NK-92 (cell line): ENCODE measurements around the gene TRUB1.
"Not testable (repeated sequence)": the region's sequence is repeated elsewhere in the genome, so short reads cannot be mapped to it uniquely, and the experiment has no call there.

Experiments used
- DNase-seq: peaks from one replicate; lab custom pipeline; 2025; ENCODE audit not compliant: unreplicated experiment; lab: John Stamatoyannopoulos, UW

Gene TRUB1

DNA sequence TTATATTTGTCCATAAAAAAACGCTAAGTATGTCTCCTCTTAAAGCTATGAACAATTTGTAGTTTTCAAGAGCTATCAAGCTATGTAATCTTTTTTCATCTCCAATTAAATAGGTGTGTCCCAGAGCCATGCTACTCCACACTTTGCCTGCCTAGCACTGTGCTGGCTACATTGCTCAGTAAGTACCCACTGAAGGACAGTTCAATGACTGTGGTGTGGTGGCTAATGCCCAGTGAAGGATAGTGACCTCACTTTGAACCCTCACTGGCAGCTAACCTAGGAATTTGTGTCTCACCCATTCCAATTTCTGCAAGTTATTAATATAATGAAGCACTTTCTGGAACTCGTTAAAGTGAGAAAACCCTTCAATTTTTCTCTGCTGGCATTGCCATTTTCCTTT, 14.4 kb upstream of the TRUB1 start:
- DNase-seq: no peak

- no peak for DNase-seq
Observed at GRCh38 chr10:114925587-114926586, 12.1 kb upstream of the TRUB1 start.

GRCh38 chr10:114928818-114929217, 9.2 kb upstream of the TRUB1 start:
- no peak for DNase-seq

GRCh38 chr10:114930320-114930719, 7.7 kb upstream of the TRUB1 start:
- DNase-seq: no peak

DNA sequence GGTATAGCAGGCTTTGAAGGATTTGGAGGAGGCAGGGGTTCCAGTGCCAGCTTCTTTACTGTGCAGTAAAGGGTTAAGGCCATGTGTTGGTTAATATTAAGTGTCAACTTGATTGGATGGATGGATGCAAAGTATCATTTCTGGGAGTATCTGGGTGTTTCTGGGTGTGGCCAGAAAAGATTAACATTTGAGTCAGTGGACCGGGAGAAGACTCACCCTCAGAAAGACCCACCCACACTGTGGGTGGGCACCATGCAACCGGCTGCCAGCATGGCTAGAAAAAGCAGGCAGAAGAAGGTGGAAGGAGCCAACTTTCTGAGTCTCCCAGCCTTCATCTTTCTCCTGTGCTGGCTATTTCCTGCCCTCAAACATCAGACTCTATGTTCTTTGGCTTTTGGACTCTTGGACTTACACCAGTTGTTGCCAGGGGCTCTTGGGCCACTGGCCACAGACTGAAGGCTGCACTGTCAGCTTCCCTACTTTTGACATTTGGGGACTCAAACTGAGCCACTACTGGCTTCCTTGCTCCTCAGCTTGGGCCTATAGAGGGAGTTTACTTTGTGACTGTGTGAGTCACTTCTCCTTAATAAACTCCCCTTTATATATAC, 6.8 kb upstream of the TRUB1 start:
- no peak for DNase-seq

- no peak for DNase-seq
Observed at GRCh38 chr10:114932225-114932624, 5.8 kb upstream of the TRUB1 start.

DNA sequence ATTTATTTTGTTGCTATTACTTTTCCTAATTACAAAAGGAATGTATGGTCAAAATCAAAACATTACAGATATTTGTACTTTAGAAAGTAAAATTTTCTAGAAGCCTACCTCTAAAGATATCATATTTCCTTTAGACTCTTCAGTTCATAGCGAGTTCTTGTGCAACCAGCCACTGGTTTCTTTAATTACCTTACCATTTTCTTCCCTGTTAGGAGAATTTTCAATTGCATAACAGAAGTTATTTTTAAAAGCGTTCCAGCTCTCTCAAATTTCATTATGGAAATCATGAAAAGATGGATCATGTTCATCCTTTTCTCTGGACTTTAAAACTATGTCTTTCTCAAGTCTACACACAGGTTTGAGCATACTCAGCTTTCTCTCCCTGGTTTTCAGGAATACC, 5.0 kb upstream of the TRUB1 start:
- DNase-seq: no peak

DNA sequence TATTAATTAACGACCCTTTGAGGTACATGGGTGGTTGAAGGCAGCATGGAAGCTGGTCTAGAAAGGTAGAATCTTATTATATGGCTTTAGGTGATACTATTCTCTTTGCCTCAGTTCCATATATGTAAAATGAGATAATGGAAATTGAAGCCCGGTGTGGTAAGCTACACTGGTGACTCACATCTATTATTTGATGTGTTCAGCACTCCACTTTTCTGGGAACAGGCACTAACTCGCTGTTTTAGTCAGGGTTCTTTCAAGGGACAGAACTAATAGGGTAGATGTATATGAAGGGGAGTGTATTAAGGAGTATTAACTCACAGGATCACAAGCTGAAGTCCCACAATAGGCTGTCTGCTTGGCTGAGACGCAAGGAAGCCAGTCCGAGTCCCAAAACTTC, 4.4 kb upstream of the TRUB1 start:
- DNase-seq: no peak

DNA sequence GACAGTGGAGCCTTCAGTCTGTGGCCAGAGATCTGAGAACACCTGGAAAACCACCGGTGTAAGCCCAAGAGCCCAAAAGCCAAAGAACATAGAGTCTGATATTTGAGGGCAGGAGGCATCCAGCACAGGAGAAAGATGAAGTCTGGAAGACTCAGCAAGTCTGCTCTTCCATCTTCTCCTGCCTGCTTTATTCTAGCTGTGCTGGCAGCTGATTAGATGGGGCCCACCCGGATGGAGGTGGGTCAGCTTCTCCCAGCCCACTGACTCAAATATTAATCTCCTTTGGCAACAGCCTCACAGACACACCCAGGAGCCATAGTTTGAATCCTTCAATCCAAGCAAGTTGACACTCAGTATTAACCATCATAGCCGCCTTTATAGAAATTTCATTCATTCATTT, 4.0 kb upstream of the TRUB1 start:
- not testable (repeated sequence) for DNase-seq

GRCh38 chr10:114938856-114939193, 830 bp downstream of the TRUB1 start:
- no peak for DNase-seq

- DNase-seq: no peak
Observed at GRCh38 chr10:114940735-114941134, 2.7 kb downstream of the TRUB1 start.

GRCh38 chr10:114943000-114943399, 5.0 kb downstream of the TRUB1 start:
- DNase-seq: no peak

DNA sequence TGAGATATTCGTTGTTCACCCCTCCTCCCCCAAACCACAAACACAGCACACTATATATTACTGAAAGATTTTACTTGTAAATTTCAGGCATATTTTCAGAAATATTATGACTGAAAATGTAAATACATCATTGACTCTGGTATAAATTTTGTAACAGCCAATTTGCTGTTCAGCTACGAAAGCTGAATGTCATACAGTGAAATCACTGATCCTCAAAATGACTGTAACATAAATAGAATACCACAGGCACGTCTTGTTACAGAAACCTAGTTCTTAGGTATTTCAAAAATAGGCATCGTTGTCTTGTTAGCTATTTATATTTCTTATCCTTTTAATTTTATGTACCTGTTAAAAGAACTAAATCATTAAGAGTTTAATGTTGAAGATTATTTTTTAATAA, 15.1 kb downstream of the TRUB1 start:
- no peak for DNase-seq

DNA sequence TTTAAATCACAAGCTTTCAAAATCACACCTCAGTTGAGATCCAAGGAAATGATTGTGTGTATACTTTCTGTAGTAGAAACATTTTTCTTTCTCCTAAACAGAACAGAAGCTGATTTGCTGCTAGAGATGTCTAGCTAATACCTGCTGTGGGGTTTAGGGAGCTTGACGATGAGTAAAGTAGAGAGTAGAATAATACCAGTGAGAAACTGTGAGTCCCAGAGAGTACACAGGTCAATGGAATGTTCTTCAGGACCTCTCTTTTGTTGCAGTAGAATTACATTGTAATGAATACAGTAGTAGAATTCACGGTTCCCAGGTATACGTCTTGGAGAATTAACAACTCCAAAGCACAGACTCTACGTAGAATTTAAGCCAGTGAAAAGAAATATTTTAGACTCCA, 18.0 kb downstream of the TRUB1 start:
- DNase-seq: no peak

GRCh38 chr10:114956466-114956865, 18.5 kb downstream of the TRUB1 start:
- no peak for DNase-seq

DNA sequence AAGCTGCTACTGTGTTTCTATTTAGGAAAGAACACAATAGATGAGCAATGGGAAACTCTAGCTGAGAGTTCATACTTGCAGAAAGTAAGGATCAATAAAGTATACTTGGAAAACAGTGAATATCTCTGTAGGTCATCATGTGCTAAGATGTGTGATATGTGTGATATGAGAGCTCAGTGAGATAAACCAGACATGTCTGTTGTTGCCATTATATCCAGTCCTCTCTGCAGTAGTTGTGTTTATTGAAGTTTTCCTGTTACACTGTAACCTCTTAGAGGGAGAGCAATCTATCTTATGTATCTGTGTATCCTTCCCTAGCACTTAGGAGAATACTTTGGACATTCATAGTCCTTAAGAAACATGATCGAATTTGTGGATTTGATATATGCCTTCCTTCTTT, 19.1 kb downstream of the TRUB1 start:
- DNase-seq: no peak

- no peak for DNase-seq
Observed at GRCh38 chr10:114957673-114958072, 19.7 kb downstream of the TRUB1 start.

GRCh38 chr10:114962441-114962840, 24.4 kb downstream of the TRUB1 start:
- DNase-seq: no peak

DNA sequence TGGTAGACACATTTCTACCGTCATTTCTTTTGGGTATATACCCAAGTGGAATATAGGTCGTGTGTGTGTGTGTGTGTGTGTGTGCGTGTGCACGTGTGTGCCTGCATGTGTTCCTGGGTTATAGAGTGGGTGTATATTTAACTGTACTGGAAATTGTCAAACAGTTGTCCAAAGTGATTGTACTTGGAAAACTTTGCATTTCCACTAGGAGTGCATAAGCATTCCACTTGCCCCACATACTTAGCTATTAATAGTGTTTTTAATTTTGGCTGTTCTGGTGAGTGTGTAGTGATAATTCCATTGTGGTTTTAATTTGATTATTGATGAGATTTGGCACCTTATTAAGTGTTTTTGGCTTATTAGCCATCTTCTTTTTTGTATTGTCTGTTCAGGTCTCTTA, 25.9 kb downstream of the TRUB1 start:
- no peak for DNase-seq

DNA sequence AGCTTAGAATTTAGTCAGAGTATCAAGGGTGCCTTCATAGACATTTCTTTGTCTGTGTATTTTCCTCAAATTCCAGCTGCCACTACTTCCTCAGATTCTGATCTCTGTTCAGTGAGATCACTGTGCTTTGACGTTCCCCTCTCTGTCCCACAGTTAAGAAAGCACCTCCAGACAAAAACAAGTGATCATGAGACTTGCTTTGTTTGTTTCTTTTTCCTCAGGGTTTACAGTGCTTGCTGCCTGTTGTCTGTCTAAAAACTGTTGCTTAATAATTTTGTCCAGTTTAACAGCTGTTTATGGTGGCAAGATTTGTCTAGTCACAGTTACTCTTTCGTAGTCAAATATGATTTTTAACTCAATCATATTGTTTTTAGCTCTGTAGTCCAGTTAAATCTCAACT, 29.1 kb downstream of the TRUB1 start:
- no peak for DNase-seq

DNA sequence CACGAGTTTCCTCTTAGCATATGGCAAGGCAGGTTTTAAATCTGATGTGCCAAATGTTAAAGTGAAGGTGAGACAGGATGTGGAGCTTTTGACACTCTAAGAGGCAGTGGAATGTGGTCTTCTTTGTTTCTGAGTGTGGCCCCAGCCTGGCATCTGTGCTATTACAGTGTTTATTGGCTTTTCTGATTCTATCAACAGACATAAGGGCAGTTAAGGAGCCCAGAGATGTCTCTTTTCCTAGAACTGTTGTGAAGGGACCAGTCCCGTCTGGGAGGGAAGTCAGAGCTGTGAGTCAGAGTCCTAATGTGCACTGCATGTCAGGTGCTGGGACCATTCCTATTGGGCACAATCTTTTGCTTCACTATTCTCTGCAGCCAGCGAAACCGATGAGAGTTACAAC, 32.5 kb downstream of the TRUB1 start:
- DNase-seq: no peak

- no peak for DNase-seq
Observed at GRCh38 chr10:114973306-114973705, 35.3 kb downstream of the TRUB1 start.

- DNase-seq: no peak
Observed at GRCh38 chr10:114973997-114974396, 36.0 kb downstream of the TRUB1 start.
